Smooth muscle cell (in vitro differentiated cells): ENCODE data around the gene TNRC6C. TPM values are rescaled to one million over a fixed set of nuclear protein-coding genes. Genes with fewer than 3 reads are reported as not detected.
A peak's percentile ranks its signal among the peaks of the same experiment; 100 is the strongest.

Source experiments
- DNase-seq: peaks from one replicate; lab custom pipeline; 2025; ENCODE audit not compliant: unreplicated experiment; lab: John Stamatoyannopoulos, UW
- H2AFZ ChIP-seq: fragments of 200-600 bp; sonication (generic); 2 replicates; pipeline ENCODE4 v1.6.0; 2016; ENCODE audit warnings: antibody characterized with exemption, low read depth, mild to moderate bottlenecking
- H3F3A ChIP-seq: fragments of 200-600 bp; sonication (generic); 2 replicates; pipeline ENCODE4 v1.6.0; 2017; ENCODE audit warnings: antibody characterized with exemption, low read depth
- H3K27ac ChIP-seq: fragments of 200-600 bp; sonication (generic); 2 replicates; pipeline ENCODE4 v1.5.1; 2016; ENCODE audit warnings: low read depth, mild to moderate bottlenecking
- H3K27me3 ChIP-seq: fragments of 200-600 bp; sonication (generic); 2 replicates; pipeline ENCODE4 v1.6.1; 2016; ENCODE audit warnings: low read depth, mild to moderate bottlenecking
- H3K36me3 ChIP-seq: fragments of 200-600 bp; sonication (generic); 2 replicates; pipeline ENCODE4 v1.5.1; 2016; ENCODE audit warnings: low read depth
- H3K4me1 ChIP-seq: fragments of 200-600 bp; sonication (generic); 2 replicates; pipeline ENCODE4 v1.5.1; 2016; ENCODE audit warnings: low read depth
- H3K4me2 ChIP-seq: fragments of 200-600 bp; sonication (generic); 2 replicates; pipeline ENCODE4 v1.6.0; 2016; ENCODE audit warnings: mild to moderate bottlenecking
- H3K4me3 ChIP-seq: fragments of 200-600 bp; sonication (generic); 2 replicates; pipeline ENCODE4 v1.5.1; 2016; ENCODE audit warnings: mild to moderate bottlenecking
- H3K79me2 ChIP-seq: fragments of 200-600 bp; sonication (generic); 2 replicates; pipeline ENCODE4 v1.6.0; 2016; ENCODE audit warnings: low read depth, mild to moderate bottlenecking
- H3K9ac ChIP-seq: fragments of 200-600 bp; sonication (generic); 2 replicates; pipeline ENCODE4 v1.6.0; 2016; ENCODE audit warnings: low read depth
- H3K9me3 ChIP-seq: fragments of 200-600 bp; sonication (generic); replicated peaks from 2 replicates; pipeline ENCODE4 v1.5.1; 2016; ENCODE audit warnings: low read depth
- H4K20me1 ChIP-seq: fragments of 200-600 bp; sonication (generic); 2 replicates; pipeline ENCODE4 v1.6.0; 2016; ENCODE audit warnings: low read depth
- CTCF ChIP-seq: fragments of 200-600 bp; sonication (generic); IDR thresholded peaks from 2 replicates; pipeline ENCODE4 v1.5.1; 2017; ENCODE audit warnings: borderline replicate concordance, mild to moderate bottlenecking, antibody characterized with exemption; ENCODE audit not compliant: insufficient read depth, poor library complexity, severe bottlenecking
- WGBS: methylation state at CpG from one replicate; pipeline ENCODE4 v1.1.7; 2016; ENCODE audit warnings: low lambda C conversion rate; 5-methylcytosine and 5-hydroxymethylcytosine counted together
- polyA plus RNA-seq: library from polyadenylated mRNA; unstranded; fragments of >200 nt; fragmentation: Nextera tagmentation; extraction: Ambion mirVana; gene quantifications from 2 replicates; pipeline ENCODE4 v1.2.1, GENCODE V29; 2016
- total RNA-seq: library from RNA; depleted of rRNA; stranded (reverse); fragments of >200 nt; gene quantifications from 2 replicates; pipeline ENCODE4 v1.2.3, GENCODE V29; 2014

Gene TNRC6C
- total and polyA plus RNA-seq, 2 experiments from 2014 or later = 2.4 to 3.9 TPM

- H3K79me2 ChIP-seq = peaks cover 20% of the 10 kb centered on the region
- WGBS = under 1% methylated on average over 64 of the region's 92 CpGs
- peak overlapping the region; percentile 94 for H3K4me2 ChIP-seq
- H3K4me1 ChIP-seq = peaks cover 36% of the 10 kb centered on the region
- H3K36me3 ChIP-seq = no peaks in the 10 kb centered on the region
- peaks cover 46% of the 10 kb centered on the region for H3K27me3 ChIP-seq
- H4K20me1 ChIP-seq = peaks cover 51% of the 10 kb centered on the region
- no peaks in the 10 kb centered on the region for H3K9me3 ChIP-seq
- peak overlapping the region; percentile 61 for H3K4me3 ChIP-seq
- no peak overlapping the region for H2AFZ ChIP-seq
- peaks cover 8% of the 10 kb centered on the region for H3F3A ChIP-seq
- no peak for DNase-seq
- H3K27ac ChIP-seq = no peak overlapping the region
- no peak overlapping the region for H3K9ac ChIP-seq
- no peak for TF ChIP-seq CTCF
These were observed 823 bp downstream of the TNRC6C start for GRCh38 chr17:77959126-77959925.

- Histone ChIP-seq H3K9me3 (no peaks in the 10 kb centered on the region), H3K79me2 (peaks cover 27% of the 10 kb centered on the region), H3K4me3 (peak overlapping the region; percentile 61), H4K20me1 (peaks cover 58% of the 10 kb centered on the region), H3K27me3 (peaks cover 39% of the 10 kb centered on the region), H3K27ac (no peak overlapping the region), H2AFZ (no peak overlapping the region), H3K36me3 (no peaks in the 10 kb centered on the region), H3F3A (peaks cover 8% of the 10 kb centered on the region), H3K4me2 (peak overlapping the region; percentile 94), H3K4me1 (peaks cover 38% of the 10 kb centered on the region), H3K9ac (no peak overlapping the region)
- 10% methylated on average over 23 of the region's 23 CpGs for WGBS
- no peak for TF ChIP-seq CTCF
- no peak for DNase-seq
These were observed 1.5 kb downstream of the TNRC6C start for GRCh38 chr17:77959926-77960521.

GRCh38 chr17:77961741-77962140 is 3.2 kb downstream of the TNRC6C start:
- Histone ChIP-seq H3K4me2 (no peak overlapping the region), H3K9ac (no peak overlapping the region), H3K27me3 (peaks cover 24% of the 10 kb centered on the region), H2AFZ (no peak overlapping the region), H3K4me1 (peaks cover 43% of the 10 kb centered on the region), H3K36me3 (no peaks in the 10 kb centered on the region), H3K9me3 (no peaks in the 10 kb centered on the region), H3K27ac (no peak overlapping the region), H3K4me3 (no peak overlapping the region), H3F3A (peaks cover 8% of the 10 kb centered on the region), H3K79me2 (peaks cover 28% of the 10 kb centered on the region), H4K20me1 (peaks cover 75% of the 10 kb centered on the region)
- TF ChIP-seq CTCF = no peak
- 99% methylated on average over 4 of the region's 4 CpGs for WGBS
- DNase-seq = no peak
